HL-60 (cell line): ENCODE measurements around the gene SLC38A6.

Source experiments
- DNase-seq, 2 experiments: peaks; one replicate each; pipeline ENCODE4 v3.0.0-alpha.2; 2010 to 2020; ENCODE audit warnings: low read depth in 1 of 2, low spot score in 1 of 2
- H3K27ac ChIP-seq: fragments of 250-450 bp; sonication (Bioruptor Pico); replicated peaks from 2 replicates; pipeline ENCODE4 v1.5.1; 2020; ENCODE audit warnings: mild to moderate bottlenecking, moderate library complexity
- H3K27me3 ChIP-seq: fragments of 250-450 bp; sonication (Bioruptor Pico); 2 replicates; pipeline ENCODE4 v1.5.1; 2021; ENCODE audit warnings: mild to moderate bottlenecking, moderate library complexity; ENCODE audit not compliant: insufficient read depth, poor library complexity, severe bottlenecking
- H3K4me3 ChIP-seq: replicated peaks from 2 replicates; pipeline ENCODE4 v1.5.1; 2011; ENCODE audit warnings: mild to moderate bottlenecking, control low read depth, low read length; ENCODE audit not compliant: insufficient read depth
- CTCF ChIP-seq: IDR thresholded peaks from one replicate; pipeline ENCODE4 v1.5.1; 2011; ENCODE audit warnings: low read length, control low read depth, inconsistent platforms; ENCODE audit not compliant: insufficient read depth
- GABPA ChIP-seq: IDR thresholded peaks from 2 replicates; pipeline ENCODE4 v1.6.1; 2012; ENCODE audit warnings: low read depth
- POLR2AphosphoS5 ChIP-seq: IDR thresholded peaks from 2 replicates; pipeline ENCODE4 v1.6.1; 2012; ENCODE audit warnings: low read depth
- REST ChIP-seq: IDR thresholded peaks from 2 replicates; pipeline ENCODE4 v1.6.1; 2012; ENCODE audit warnings: low read depth; ENCODE audit not compliant: insufficient replicate concordance
- SPI1 ChIP-seq: IDR thresholded peaks from 2 replicates; pipeline ENCODE4 v1.6.1; 2012; ENCODE audit warnings: low read depth, mild to moderate bottlenecking, borderline replicate concordance

The SLC38A6 gene

GRCh38 chr14:61077951-61078720 lies 97.1 kb downstream of the SLC38A6 start:
- Histone ChIP-seq H3K4me3 (no peak overlapping the region), H3K27me3 (no peaks in the 10 kb centered on the region), H3K27ac (no peak overlapping the region)
- no peak for DNase-seq
- TF ChIP-seq CTCF (no peak), SPI1 (no peak), REST (no peak), POLR2AphosphoS5 (no peak), GABPA (no peak)

GRCh38 chr14:61080591-61081010 lies 99.6 kb downstream of the SLC38A6 start:
- H3K27me3 ChIP-seq, result no peaks in the 10 kb centered on the region
- H3K4me3 ChIP-seq, result no peak overlapping the region
- no peak overlapping the region for H3K27ac ChIP-seq
- TF ChIP-seq GABPA (no peak), REST (no peak), SPI1 (no peak), CTCF (no peak), POLR2AphosphoS5 (no peak)
- DNase-seq, result no peak

GRCh38 chr14:61088081-61088480 lies 107.0 kb downstream of the SLC38A6 start:
- Histone ChIP-seq H3K27ac (no peak overlapping the region), H3K4me3 (no peak overlapping the region), H3K27me3 (no peaks in the 10 kb centered on the region)
- no peak for DNase-seq
- TF ChIP-seq CTCF (no peak), SPI1 (no peak), REST (no peak)
